ENCODE measurements around the gene PTP4A1.

The PTP4A1 gene

GRCh38 chr6:63556369-63556768, 15.9 kb upstream of the PTP4A1 start:
- no peak for DNase-seq (ENCODE audit: low read depth in 3 of 3)

- no peak for DNase-seq (ENCODE audit: low read depth in 3 of 3)
Observed at GRCh38 chr6:63558278-63558677, 14.0 kb upstream of the PTP4A1 start.

- no peak for DNase-seq (ENCODE audit: low read depth in 3 of 3)
Observed at GRCh38 chr6:63560801-63561287, 11.4 kb upstream of the PTP4A1 start.

GRCh38 chr6:63561288-63561687, 11.0 kb upstream of the PTP4A1 start:
- DNase-seq (ENCODE audit: low read depth in 3 of 3) = no peak

- DNase-seq (ENCODE audit: low read depth in 3 of 3) = no peak
Observed at GRCh38 chr6:63563235-63563634, 9.0 kb upstream of the PTP4A1 start.

GRCh38 chr6:63565058-63565726, 7.1 kb upstream of the PTP4A1 start:
- DNase-seq (ENCODE audit: low read depth in 3 of 3) = no peak

GRCh38 chr6:63565727-63566596, 6.3 kb upstream of the PTP4A1 start:
- no peak for DNase-seq (ENCODE audit: low read depth in 3 of 3)

GRCh38 chr6:63567966-63568365, 4.3 kb upstream of the PTP4A1 start:
- no peak for DNase-seq (ENCODE audit: low read depth in 3 of 3)

GRCh38 chr6:63571361-63572043, 778 bp upstream of the PTP4A1 start:
- peak; percentile 15 to 37 (median 31) for DNase-seq (ENCODE audit: low read depth in 3 of 3)

- no peak for DNase-seq (ENCODE audit: low read depth in 3 of 3)
Observed at GRCh38 chr6:63572747-63573075, 431 bp downstream of the PTP4A1 start.

GRCh38 chr6:63573076-63573898, 1.0 kb downstream of the PTP4A1 start:
- DNase-seq (ENCODE audit: low read depth in 3 of 3) = peak; percentile 29 to 48 (median 46)

GRCh38 chr6:63573899-63574553, 1.7 kb downstream of the PTP4A1 start:
- DNase-seq (ENCODE audit: low read depth in 3 of 3) = peak in 1 of 3 donors; percentile 43

- no peak for DNase-seq (ENCODE audit: low read depth in 3 of 3)
Observed at GRCh38 chr6:63574554-63574900, 2.2 kb downstream of the PTP4A1 start.

- DNase-seq (ENCODE audit: low read depth in 3 of 3) = no peak
Observed at GRCh38 chr6:63576147-63576772, 4.0 kb downstream of the PTP4A1 start.

GRCh38 chr6:63576985-63577712, 4.9 kb downstream of the PTP4A1 start:
- no peak for DNase-seq (ENCODE audit: low read depth in 3 of 3)

- DNase-seq (ENCODE audit: low read depth in 3 of 3) = no peak
Observed at GRCh38 chr6:63578757-63579156, 6.5 kb downstream of the PTP4A1 start.

GRCh38 chr6:63579937-63580703, 7.8 kb downstream of the PTP4A1 start:
- no peak for DNase-seq (ENCODE audit: low read depth in 3 of 3)

GRCh38 chr6:63580704-63580961, 8.4 kb downstream of the PTP4A1 start:
- no peak for DNase-seq (ENCODE audit: low read depth in 3 of 3)

GRCh38 chr6:63581355-63582013, 9.2 kb downstream of the PTP4A1 start:
- DNase-seq (ENCODE audit: low read depth in 3 of 3) = no peak

All from stimulated activated CD4-positive, alpha-beta T cell treated with anti-CD3 and anti-CD28 coated beads, TNF-alpha, amount 100 ng/mL, for 48 hours (primary cell).